ENCODE results near the gene RASA3.
A peak's percentile ranks its signal among the peaks of the same experiment; 100 is the strongest.
"Not testable (repeated sequence)": the region's sequence is repeated elsewhere in the genome, so short reads cannot be mapped to it uniquely, and the experiment has no call there.

RASA3 gene

GRCh38 chr13:114132419-114133121 is at the start of gene RASA3:
Gene RASA3 (minus strand): TSS chr13:114132623. CDS start chr13:114132489, 134 bp downstream.
- H3K4me1 ChIP-seq = peaks cover 56% of the 10 kb centered on the region
- no peaks in the 10 kb centered on the region for H3K27me3 ChIP-seq
- H3K9ac ChIP-seq = peak within 1 kb of the TSS; percentile 86
- H4K20me1 ChIP-seq = peaks cover 26% of the 10 kb centered on the region
- no peaks in the 10 kb centered on the region for H3K9me3 ChIP-seq
- peak within 1 kb of the TSS; percentile 90 for H3K4me3 ChIP-seq
- H3K27ac ChIP-seq = peak within 1 kb of the TSS; percentile 96
- no peak for TF ChIP-seq Cebpa-rat (IDR thresholded peaks at IDR 0.05)
- H3K4me2 ChIP-seq = peak within 1 kb of the TSS; percentile 99
- H3K36me3 ChIP-seq = no peaks in the 10 kb centered on the region

- peaks cover 31% of the 10 kb centered on the region for H3K4me1 ChIP-seq
- H3K4me3 ChIP-seq = no peak within 1 kb of the TSS
- H3K36me3 ChIP-seq = no peaks in the 10 kb centered on the region
- H4K20me1 ChIP-seq = no peaks in the 10 kb centered on the region
- TF ChIP-seq Cebpa-rat (IDR thresholded peaks at IDR 0.05) = no peak
- H3K4me2 ChIP-seq = peak within 1 kb of the TSS; percentile 47
- no peaks in the 10 kb centered on the region for H3K27me3 ChIP-seq
- no peak within 1 kb of the TSS for H3K27ac ChIP-seq
- H3K9me3 ChIP-seq = peaks cover 4% of the 10 kb centered on the region
- no peak within 1 kb of the TSS for H3K9ac ChIP-seq
Measured at GRCh38 chr13:114179087-114179658, 46.8 kb upstream of the RASA3 start, which contains the start of gene CFAP97D2. Gene CFAP97D2 (plus strand): TSS chr13:114179257. CDS start chr13:114179331, 74 bp downstream.

- Histone ChIP-seq H3K4me3 (no peak overlapping the region), H3K36me3 (no peaks in the 10 kb centered on the region), H3K27me3 (no peaks in the 10 kb centered on the region), H3K9me3 (peaks cover 21% of the 10 kb centered on the region), H4K20me1 (no peaks in the 10 kb centered on the region), H3K4me2 (no peak overlapping the region), H3K4me1 (peaks cover 33% of the 10 kb centered on the region), H3K27ac (no peak overlapping the region), H3K9ac (no peak overlapping the region)
- TF ChIP-seq Cebpa-rat (IDR thresholded peaks at IDR 0.05) = no peak
Measured at GRCh38 chr13:114177245-114178010, 45.0 kb upstream of the RASA3 start.

GRCh38 chr13:114176359-114176902 is 44.0 kb upstream of the RASA3 start:
- not testable (repeated sequence) for H3K27ac ChIP-seq, H3K4me3 ChIP-seq, H3K27me3 ChIP-seq, H3K4me2 ChIP-seq, H3K36me3 ChIP-seq, H4K20me1 ChIP-seq, H3K9ac ChIP-seq
- peaks cover 33% of the 10 kb centered on the region for H3K4me1 ChIP-seq
- H3K9me3 ChIP-seq = peaks cover 28% of the 10 kb centered on the region

DNA sequence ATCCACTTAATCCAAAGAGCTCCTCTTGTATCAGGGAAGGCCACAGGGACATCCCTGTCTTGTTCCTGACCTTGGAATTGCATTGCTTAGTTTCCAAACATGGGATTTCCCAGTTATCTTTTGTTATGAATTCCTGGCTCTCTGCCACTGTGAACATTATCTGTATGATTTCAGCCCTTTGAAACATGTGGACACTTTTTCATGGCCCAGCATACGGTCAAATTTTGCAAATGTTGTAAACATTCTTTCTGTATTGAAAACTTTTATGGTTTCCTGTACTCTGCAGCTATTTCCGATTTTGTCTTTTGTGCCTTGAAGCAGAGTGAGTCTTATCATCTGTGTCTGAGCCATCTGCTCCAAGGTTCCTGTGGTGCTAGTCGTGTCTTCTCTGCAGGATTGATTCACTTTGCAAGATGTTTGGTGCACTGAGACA is 42.1 kb upstream of the RASA3 start:
- no peaks in the 10 kb centered on the region for H4K20me1 ChIP-seq
- peaks cover 17% of the 10 kb centered on the region for H3K4me1 ChIP-seq
- H3K4me2 ChIP-seq = peak overlapping the region; percentile 34; the same call in 1 of the 2 replicates
- no peak for TF ChIP-seq Cebpa-rat (IDR thresholded peaks at IDR 0.05)
- peaks cover 28% of the 10 kb centered on the region for H3K9me3 ChIP-seq
- H3K9ac ChIP-seq = no peak overlapping the region
- no peak overlapping the region for H3K4me3 ChIP-seq
- H3K27me3 ChIP-seq = no peaks in the 10 kb centered on the region
- H3K36me3 ChIP-seq = no peaks in the 10 kb centered on the region
- H3K27ac ChIP-seq = no peak overlapping the region; the same call in 1 of the 2 replicates

GRCh38 chr13:114173745-114174144 is 41.3 kb upstream of the RASA3 start:
- TF ChIP-seq Cebpa-rat (IDR thresholded peaks at IDR 0.05) = no peak
- Histone ChIP-seq H3K27ac (no peak overlapping the region), H3K9me3 (peaks cover 28% of the 10 kb centered on the region), H3K4me3 (no peak overlapping the region), H3K36me3 (no peaks in the 10 kb centered on the region), H4K20me1 (no peaks in the 10 kb centered on the region), H3K4me1 (peaks cover 17% of the 10 kb centered on the region), H3K27me3 (no peaks in the 10 kb centered on the region), H3K4me2 (no peak overlapping the region), H3K9ac (no peak overlapping the region)

DNA sequence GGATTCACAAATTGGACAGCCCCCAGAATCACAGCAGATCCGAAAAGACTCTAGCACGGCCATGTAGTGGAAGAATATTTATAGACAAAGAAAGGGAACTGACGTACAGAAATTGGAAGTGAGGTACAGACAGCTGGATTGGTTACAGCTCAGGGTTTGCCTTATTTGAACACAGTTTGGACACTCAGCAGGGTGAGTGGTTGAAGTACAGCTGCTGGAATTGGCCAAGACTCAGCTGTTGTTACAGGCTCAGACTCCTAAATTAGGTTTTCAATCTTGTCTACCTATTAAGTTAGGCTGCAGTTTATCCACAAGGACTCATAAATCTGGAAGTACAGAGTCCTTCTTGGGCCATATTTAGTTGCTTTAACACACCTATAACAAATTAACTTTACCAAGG is 40.8 kb upstream of the RASA3 start:
- no peaks in the 10 kb centered on the region for H3K36me3 ChIP-seq
- H3K9ac ChIP-seq = no peak overlapping the region
- peaks cover 28% of the 10 kb centered on the region for H3K9me3 ChIP-seq
- no peak overlapping the region for H3K4me3 ChIP-seq
- no peak for TF ChIP-seq Cebpa-rat (IDR thresholded peaks at IDR 0.05)
- no peak overlapping the region for H3K27ac ChIP-seq
- no peaks in the 10 kb centered on the region for H4K20me1 ChIP-seq
- H3K4me1 ChIP-seq = peaks cover 17% of the 10 kb centered on the region
- no peak overlapping the region for H3K4me2 ChIP-seq
- H3K27me3 ChIP-seq = no peaks in the 10 kb centered on the region

DNA sequence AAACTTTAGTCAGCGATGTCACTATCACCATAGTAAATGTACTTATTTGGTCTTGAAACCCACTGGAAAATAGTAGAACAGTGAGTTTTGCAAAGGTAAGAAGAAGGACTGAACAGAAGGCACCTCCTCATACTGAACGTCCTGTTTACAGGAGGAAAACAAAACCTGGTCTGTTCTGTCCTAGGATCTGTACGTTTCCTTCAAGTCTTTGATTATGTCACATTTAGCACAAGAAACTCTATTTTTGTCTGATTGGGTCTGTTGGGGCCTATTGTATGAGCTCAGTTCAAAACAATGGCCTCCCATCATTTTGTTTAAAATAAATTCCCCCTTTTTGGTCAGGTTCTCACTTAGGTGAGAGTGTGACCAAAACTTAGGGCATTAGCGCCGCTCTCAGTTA is 35.5 kb upstream of the RASA3 start:
- H3K4me1 ChIP-seq = peaks cover 52% of the 10 kb centered on the region
- no peak for TF ChIP-seq Cebpa-rat (IDR thresholded peaks at IDR 0.05)

DNA sequence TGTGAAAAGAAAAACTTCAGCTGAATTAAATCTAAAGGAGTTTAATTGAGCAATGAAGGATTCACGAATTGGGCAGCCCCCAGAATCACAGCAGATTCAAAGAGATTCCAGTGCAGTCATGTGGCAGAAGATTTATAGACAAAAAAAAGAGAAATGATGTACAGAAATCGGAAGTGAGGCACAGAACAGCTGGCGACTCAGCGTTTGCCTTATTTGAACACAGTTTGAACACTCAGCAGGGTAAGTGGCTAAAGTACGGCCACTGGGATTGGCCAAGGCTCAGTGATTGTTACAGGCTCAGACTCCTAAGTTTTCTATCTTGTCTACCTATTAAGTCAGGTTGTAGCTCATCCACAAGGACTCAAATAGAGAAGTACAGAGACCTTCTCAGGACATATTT is 35.0 kb upstream of the RASA3 start:
- Histone ChIP-seq H3K27ac (no peak overlapping the region), H4K20me1 (no peaks in the 10 kb centered on the region), H3K4me3 (no peak overlapping the region), H3K9ac (no peak overlapping the region), H3K36me3 (no peaks in the 10 kb centered on the region), H3K9me3 (peaks cover 6% of the 10 kb centered on the region; the same call in 1 of the 2 replicates), H3K4me2 (peak overlapping the region; percentile 66), H3K4me1 (peaks cover 56% of the 10 kb centered on the region), H3K27me3 (no peaks in the 10 kb centered on the region)
- no peak for TF ChIP-seq Cebpa-rat (IDR thresholded peaks at IDR 0.05)

More for the DNA sequence above, 35.5 kb upstream of the RASA3 start:
- no peaks in the 10 kb centered on the region for H3K27me3 ChIP-seq
- H3K9ac ChIP-seq = no peak overlapping the region
- H3K4me3 ChIP-seq = no peak overlapping the region
- H3K36me3 ChIP-seq = no peaks in the 10 kb centered on the region
- no peak overlapping the region for H3K27ac ChIP-seq
- peak overlapping the region; percentile 66 for H3K4me2 ChIP-seq
- H4K20me1 ChIP-seq = no peaks in the 10 kb centered on the region
- peaks cover 11% of the 10 kb centered on the region for H3K9me3 ChIP-seq
